ENCODE data around the gene NAIF1. TPM values are rescaled to one million over a fixed set of nuclear protein-coding genes. Genes with fewer than 3 reads are reported as not detected.

Gene NAIF1
- total and polyA plus RNA-seq, 10 of the 15 experiments (the other 5 are each of a cell fraction or from before 2014, with no cell fraction given), result 2.4 to 14.2 (median 7.1) TPM

DNA sequence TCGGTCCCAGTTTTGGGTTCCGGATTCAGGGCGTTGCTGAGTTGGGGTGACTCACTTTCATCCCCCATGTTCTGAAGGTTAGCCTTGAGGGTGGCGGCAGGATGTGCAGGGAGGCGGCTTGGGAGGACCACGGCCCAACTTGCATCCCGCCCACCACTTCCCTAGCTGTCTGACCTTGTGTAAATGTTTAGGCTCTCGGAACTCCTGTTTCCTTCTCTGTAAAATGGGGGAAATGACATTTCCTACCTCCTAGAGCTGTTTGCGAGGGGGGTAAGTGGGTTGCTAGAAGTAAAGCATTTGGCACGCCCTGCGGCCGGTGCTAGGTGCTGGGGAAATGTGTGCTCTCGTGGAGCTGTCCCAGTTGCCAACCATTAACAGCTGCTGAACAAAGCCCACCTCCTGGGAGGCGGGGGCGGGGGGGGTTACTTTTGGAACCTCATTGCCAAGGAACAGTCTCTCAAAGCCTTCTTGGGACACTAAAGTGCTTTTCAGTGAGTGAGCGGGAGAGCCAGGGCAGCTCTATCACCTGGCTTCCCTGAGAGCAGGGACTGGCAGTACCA lies 32.9 kb upstream of the NAIF1 start:
- H3K9me3 ChIP-seq (replicated peaks; ENCODE audit: control insufficient read depth, insufficient read depth, low read length), result no peaks in the 10 kb centered on the region
- H4K20me1 ChIP-seq (ENCODE audit: control insufficient read depth, insufficient read depth), result no peaks in the 10 kb centered on the region
- DNase-seq (ENCODE audit: low read depth, low spot score) (no peak), ATAC-seq (no peak), FAIRE-seq (no peak)
- no peak overlapping the region for H3K4me3 ChIP-seq
- H3K36me3 ChIP-seq (ENCODE audit: control insufficient read depth in 2 of 2, insufficient read depth in 2 of 2, low read length in 1 of 2), result peaks cover 24 to 26% of the 10 kb centered on the region in 2 experiments; a peak in 3 of 4 replicates
- ChIA-PET CTCF (interaction anchor here (1.4 kb wide), 2 partner anchors 25 to 156 kb away, joined by 5 read pairs; no protein-coding TSS in a partner anchor), SMC1A (ENCODE audit: uncharacterized antibody, unreplicated experiment) (interaction anchor here (1.1 to 1.3 kb wide), 2 partner anchors 9 to 145 kb away, joined by 4 read pairs; no protein-coding TSS in a partner anchor), POLR2A (interaction anchor here (0.6 kb wide), 1 partner anchor 329 kb away, joined by 3 read pairs; no protein-coding TSS in a partner anchor), RAD21 (ENCODE audit: unreplicated experiment) (interaction anchor here (1.2 kb wide), 1 partner anchor 33 kb away, joined by 3 read pairs; the partner anchor contains the start of genes NAIF1 and SLC25A25)
- no peak overlapping the region for H3K4me2 ChIP-seq (ENCODE audit: control insufficient read depth, insufficient read depth)
- in situ Hi-C loops (cut with MboI) (no loop called here), intact Hi-C loops (cut with micrococcal nuclease; ENCODE audit: unreplicated experiment) (no loop called here)
- TF ChIP-seq NFYB (IDR thresholded peaks at IDR 0.05; ENCODE audit: insufficient read depth, low read depth, low read length), result no peak
- no peak for TF ChIP-seq STAT1 (conservative IDR thresholded peaks at IDR 0.05)
- no peak for TF ChIP-seq FOXM1 (IDR thresholded peaks at IDR 0.05; ENCODE audit: low read depth, low read length)
- TF ChIP-seq, protein P1, sequence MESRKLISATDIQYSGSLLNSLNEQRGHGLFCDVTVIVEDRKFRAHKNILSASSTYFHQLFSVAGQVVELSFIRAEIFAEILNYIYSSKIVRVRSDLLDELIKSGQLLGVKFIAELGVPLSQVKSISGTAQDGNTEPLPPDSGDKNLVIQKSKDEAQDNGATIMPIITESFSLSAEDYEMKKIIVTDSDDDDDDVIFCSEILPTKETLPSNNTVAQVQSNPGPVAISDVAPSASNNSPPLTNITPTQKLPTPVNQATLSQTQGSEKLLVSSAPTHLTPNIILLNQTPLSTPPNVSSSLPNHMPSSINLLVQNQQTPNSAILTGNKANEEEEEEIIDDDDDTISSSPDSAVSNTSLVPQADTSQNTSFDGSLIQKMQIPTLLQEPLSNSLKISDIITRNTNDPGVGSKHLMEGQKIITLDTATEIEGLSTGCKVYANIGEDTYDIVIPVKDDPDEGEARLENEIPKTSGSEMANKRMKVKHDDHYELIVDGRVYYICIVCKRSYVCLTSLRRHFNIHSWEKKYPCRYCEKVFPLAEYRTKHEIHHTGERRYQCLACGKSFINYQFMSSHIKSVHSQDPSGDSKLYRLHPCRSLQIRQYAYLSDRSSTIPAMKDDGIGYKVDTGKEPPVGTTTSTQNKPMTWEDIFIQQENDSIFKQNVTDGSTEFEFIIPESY (IDR thresholded peaks at IDR 0.05), result no peak
- TF ChIP-seq EP300 (IDR thresholded peaks at IDR 0.05; ENCODE audit: borderline replicate concordance in 1 of 2, control insufficient read depth in 1 of 2, low read depth in 2 of 2, low read length in 2 of 2), result no peak
- no peak for TF ChIP-seq POLR2AphosphoS2 (IDR thresholded peaks at IDR 0.05; ENCODE audit: low read depth, low read length)
- no peak for TF ChIP-seq POLR2AphosphoS5 (IDR thresholded peaks at IDR 0.05; ENCODE audit: low read length)
- TF ChIP-seq BHLHE40 (IDR thresholded peaks at IDR 0.05; ENCODE audit: borderline replicate concordance in 1 of 2, low read depth in 2 of 2, low read length in 1 of 2), result no peak
- no peak for TF ChIP-seq TARDBP (IDR thresholded peaks at IDR 0.05; ENCODE audit: borderline replicate concordance)
- TF ChIP-seq SMC3 (IDR thresholded peaks at IDR 0.05; ENCODE audit: borderline replicate concordance, low read length), result no peak
- no peak for TF ChIP-seq MXI1 (IDR thresholded peaks at IDR 0.05; ENCODE audit: low read depth, low read length)
- TF ChIP-seq, protein P2, sequence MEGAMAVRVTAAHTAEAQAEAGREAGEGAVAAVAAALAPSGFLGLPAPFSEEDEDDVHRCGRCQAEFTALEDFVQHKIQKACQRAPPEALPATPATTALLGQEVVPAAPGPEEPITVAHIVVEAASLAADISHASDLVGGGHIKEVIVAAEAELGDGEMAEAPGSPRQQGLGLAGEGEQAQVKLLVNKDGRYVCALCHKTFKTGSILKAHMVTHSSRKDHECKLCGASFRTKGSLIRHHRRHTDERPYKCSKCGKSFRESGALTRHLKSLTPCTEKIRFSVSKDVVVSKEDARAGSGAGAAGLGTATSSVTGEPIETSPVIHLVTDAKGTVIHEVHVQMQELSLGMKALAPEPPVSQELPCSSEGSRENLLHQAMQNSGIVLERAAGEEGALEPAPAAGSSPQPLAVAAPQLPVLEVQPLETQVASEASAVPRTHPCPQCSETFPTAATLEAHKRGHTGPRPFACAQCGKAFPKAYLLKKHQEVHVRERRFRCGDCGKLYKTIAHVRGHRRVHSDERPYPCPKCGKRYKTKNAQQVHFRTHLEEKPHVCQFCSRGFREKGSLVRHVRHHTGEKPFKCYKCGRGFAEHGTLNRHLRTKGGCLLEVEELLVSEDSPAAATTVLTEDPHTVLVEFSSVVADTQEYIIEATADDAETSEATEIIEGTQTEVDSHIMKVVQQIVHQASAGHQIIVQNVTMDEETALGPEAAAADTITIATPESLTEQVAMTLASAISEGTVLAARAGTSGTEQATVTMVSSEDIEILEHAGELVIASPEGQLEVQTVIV (IDR thresholded peaks at IDR 0.05; ENCODE audit: borderline replicate concordance, partially characterized antibody), result no peak
- TF ChIP-seq, protein P3, sequence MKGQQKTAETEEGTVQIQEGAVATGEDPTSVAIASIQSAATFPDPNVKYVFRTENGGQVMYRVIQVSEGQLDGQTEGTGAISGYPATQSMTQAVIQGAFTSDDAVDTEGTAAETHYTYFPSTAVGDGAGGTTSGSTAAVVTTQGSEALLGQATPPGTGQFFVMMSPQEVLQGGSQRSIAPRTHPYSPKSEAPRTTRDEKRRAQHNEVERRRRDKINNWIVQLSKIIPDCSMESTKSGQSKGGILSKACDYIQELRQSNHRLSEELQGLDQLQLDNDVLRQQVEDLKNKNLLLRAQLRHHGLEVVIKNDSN (IDR thresholded peaks at IDR 0.05; ENCODE audit: borderline replicate concordance, extremely low read length, insufficient read depth, low read depth, low read length), result no peak
- no peak for TF ChIP-seq ZZZ3 (IDR thresholded peaks at IDR 0.05; ENCODE audit: control insufficient read depth, insufficient read length, low read depth)
- TF ChIP-seq SRF (IDR thresholded peaks at IDR 0.05; ENCODE audit: low read depth in 2 of 2, low read length in 2 of 2), result no peak
- no peak for TF ChIP-seq EZH2 (IDR thresholded peaks at IDR 0.05; ENCODE audit: borderline replicate concordance, control insufficient read depth, low read depth, low read length)
- no peak for TF ChIP-seq FOXK2 (IDR thresholded peaks at IDR 0.05)
- H3K27ac ChIP-seq (ENCODE audit: control insufficient read depth, insufficient read depth), result no peak overlapping the region
- no TSS peak for BruUV-seq (replicated peaks)
- H3K79me2 ChIP-seq (ENCODE audit: control insufficient read depth, insufficient read depth, low read length), result peaks cover 18% of the 10 kb centered on the region
- no peaks in the 10 kb centered on the region for H3K27me3 ChIP-seq (replicated peaks in 1 of 2; ENCODE audit: control insufficient read depth in 2 of 2, insufficient read depth in 2 of 2, low read length in 1 of 2)
- no peak overlapping the region for H3K9ac ChIP-seq (ENCODE audit: control insufficient read depth, insufficient read depth, low read length)
- H3K4me1 ChIP-seq (ENCODE audit: control insufficient read depth, insufficient read depth, low read length), result peaks cover 2% of the 10 kb centered on the region
- WGBS (ENCODE audit: insufficient coverage, insufficient replicate concordance, low lambda C conversion rate, missing lambda C conversion rate), result 87% methylated on average over 16 of the region's 16 CpGs
- no peak overlapping the region for H2AFZ ChIP-seq (ENCODE audit: control insufficient read depth, low read depth, low read length)
